ENCODE results near the gene MUC12. TPM values are rescaled to one million over a fixed set of nuclear protein-coding genes. Genes with fewer than 3 reads are reported as not detected.
"Not testable (repeated sequence)": the region's sequence is repeated elsewhere in the genome, so short reads cannot be mapped to it uniquely, and the experiment has no call there.

Gene MUC12
- total RNA-seq, 1 experiment from 2014 or later, result 0.64 TPM

GRCh38 chr7:101060992-101061391 is 91.6 kb downstream of the MUC12 start:
- DNase-seq (ENCODE audit: low read depth, low spot score), result no peak
- H4K20me1 ChIP-seq (ENCODE audit: insufficient read depth), result no peaks in the 10 kb centered on the region
- no peak for ATAC-seq
- H3K27me3 ChIP-seq (ENCODE audit: insufficient read depth, low read length), result peaks cover 15% of the 10 kb centered on the region
- H3K36me3 ChIP-seq (ENCODE audit: control insufficient read depth in 1 of 2, insufficient read depth in 2 of 2, low read length in 2 of 2), result no peaks in the 10 kb centered on the region
- no peaks in the 10 kb centered on the region for H3K9me3 ChIP-seq (ENCODE audit: control insufficient read depth in 1 of 2, insufficient read depth in 1 of 2, low read depth in 1 of 2, low read length in 2 of 2)
- POLR2A ChIA-PET, result no interaction called here
- no peak overlapping the region for H3K4me2 ChIP-seq (ENCODE audit: low read length)
- H2AFZ ChIP-seq (ENCODE audit: low read depth, low read length, poor library complexity, severe bottlenecking), result no peak overlapping the region
- intact Hi-C loops (cut with micrococcal nuclease), result no loop called here
- CTCF ChIA-PET, result no interaction called here
- H3K27ac ChIP-seq (ENCODE audit: low read depth, low read length), result no peak overlapping the region
- TF ChIP-seq FOSL1 (IDR thresholded peaks at IDR 0.05; ENCODE audit: low read depth), result no peak
- no peak for TF ChIP-seq RAD21 (IDR thresholded peaks at IDR 0.05; ENCODE audit: low read depth)
- no peak for TF ChIP-seq YY1 (IDR thresholded peaks at IDR 0.05; ENCODE audit: extremely low read depth, insufficient replicate concordance, low read depth, low read length)
- no peak for TF ChIP-seq SRF (IDR thresholded peaks at IDR 0.05; ENCODE audit: low read depth)
- TF ChIP-seq, protein P1, sequence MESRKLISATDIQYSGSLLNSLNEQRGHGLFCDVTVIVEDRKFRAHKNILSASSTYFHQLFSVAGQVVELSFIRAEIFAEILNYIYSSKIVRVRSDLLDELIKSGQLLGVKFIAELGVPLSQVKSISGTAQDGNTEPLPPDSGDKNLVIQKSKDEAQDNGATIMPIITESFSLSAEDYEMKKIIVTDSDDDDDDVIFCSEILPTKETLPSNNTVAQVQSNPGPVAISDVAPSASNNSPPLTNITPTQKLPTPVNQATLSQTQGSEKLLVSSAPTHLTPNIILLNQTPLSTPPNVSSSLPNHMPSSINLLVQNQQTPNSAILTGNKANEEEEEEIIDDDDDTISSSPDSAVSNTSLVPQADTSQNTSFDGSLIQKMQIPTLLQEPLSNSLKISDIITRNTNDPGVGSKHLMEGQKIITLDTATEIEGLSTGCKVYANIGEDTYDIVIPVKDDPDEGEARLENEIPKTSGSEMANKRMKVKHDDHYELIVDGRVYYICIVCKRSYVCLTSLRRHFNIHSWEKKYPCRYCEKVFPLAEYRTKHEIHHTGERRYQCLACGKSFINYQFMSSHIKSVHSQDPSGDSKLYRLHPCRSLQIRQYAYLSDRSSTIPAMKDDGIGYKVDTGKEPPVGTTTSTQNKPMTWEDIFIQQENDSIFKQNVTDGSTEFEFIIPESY (IDR thresholded peaks at IDR 0.05; ENCODE audit: extremely low read depth, insufficient replicate concordance, low read length), result no peak
- no peak for TF ChIP-seq JUND (IDR thresholded peaks at IDR 0.05)
- no peak for TF ChIP-seq SIN3A (IDR thresholded peaks at IDR 0.05; ENCODE audit: low read depth)
- no peak for TF ChIP-seq ELF1 (IDR thresholded peaks at IDR 0.05; ENCODE audit: borderline replicate concordance, low read depth)
- TF ChIP-seq, protein P2, sequence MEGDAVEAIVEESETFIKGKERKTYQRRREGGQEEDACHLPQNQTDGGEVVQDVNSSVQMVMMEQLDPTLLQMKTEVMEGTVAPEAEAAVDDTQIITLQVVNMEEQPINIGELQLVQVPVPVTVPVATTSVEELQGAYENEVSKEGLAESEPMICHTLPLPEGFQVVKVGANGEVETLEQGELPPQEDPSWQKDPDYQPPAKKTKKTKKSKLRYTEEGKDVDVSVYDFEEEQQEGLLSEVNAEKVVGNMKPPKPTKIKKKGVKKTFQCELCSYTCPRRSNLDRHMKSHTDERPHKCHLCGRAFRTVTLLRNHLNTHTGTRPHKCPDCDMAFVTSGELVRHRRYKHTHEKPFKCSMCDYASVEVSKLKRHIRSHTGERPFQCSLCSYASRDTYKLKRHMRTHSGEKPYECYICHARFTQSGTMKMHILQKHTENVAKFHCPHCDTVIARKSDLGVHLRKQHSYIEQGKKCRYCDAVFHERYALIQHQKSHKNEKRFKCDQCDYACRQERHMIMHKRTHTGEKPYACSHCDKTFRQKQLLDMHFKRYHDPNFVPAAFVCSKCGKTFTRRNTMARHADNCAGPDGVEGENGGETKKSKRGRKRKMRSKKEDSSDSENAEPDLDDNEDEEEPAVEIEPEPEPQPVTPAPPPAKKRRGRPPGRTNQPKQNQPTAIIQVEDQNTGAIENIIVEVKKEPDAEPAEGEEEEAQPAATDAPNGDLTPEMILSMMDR (IDR thresholded peaks at IDR 0.05 in 2 of 3, conservative IDR thresholded peaks at IDR 0.05 in 1 of 3; ENCODE audit: borderline replicate concordance in 1 of 3, insufficient read depth in 1 of 3, low read depth in 2 of 3, low read length in 2 of 3), result no peak
- no TSS peak for BruUV-seq (replicated peaks)
- no peak overlapping the region for H3K9ac ChIP-seq (ENCODE audit: low read length)
- H3K9me2 ChIP-seq (ENCODE audit: insufficient read depth), result no peaks in the 10 kb centered on the region
- H3K4me1 ChIP-seq (ENCODE audit: control insufficient read depth in 1 of 2, insufficient read depth in 2 of 2, low read length in 2 of 2), result no peaks in the 10 kb centered on the region; a peak in 1 of 4 replicates
- H3K79me2 ChIP-seq (ENCODE audit: insufficient read depth, low read length), result no peaks in the 10 kb centered on the region
- RAD21 ChIA-PET (ENCODE audit: low non-redundant PET in 1 of 2, low total read pairs in 2 of 2, uncharacterized antibody in 2 of 2, unreplicated experiment in 2 of 2), result no interaction called here
- no peak overlapping the region for H3K4me3 ChIP-seq (replicated peaks in 1 of 2; ENCODE audit: low read depth in 1 of 2, low read length in 2 of 2)

DNA sequence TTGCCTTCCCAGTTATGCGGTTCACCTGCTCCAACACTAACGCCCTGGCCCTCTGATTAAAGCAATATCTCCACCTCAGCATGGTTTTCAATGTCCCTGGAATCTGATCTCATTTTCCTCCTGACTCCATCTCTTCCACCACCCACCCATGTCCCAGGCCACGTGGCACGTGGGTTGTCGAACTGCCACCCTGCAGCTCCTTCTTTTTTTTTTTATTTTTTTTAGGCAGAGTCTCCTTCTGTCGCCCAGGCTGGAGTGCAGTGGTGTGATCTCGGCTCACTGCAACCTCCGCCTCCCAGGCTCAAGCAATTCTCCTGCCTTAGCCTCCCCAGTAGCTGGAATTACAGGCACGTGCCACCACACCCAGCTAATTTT is 94.8 kb downstream of the MUC12 start:
- CTCF ChIA-PET, result interaction anchor here (1.5 kb wide), 1 partner anchor 13 kb away, joined by 3 read pairs; no protein-coding TSS in a partner anchor
- RAD21 ChIA-PET (ENCODE audit: low non-redundant PET in 1 of 2, low total read pairs in 2 of 2, uncharacterized antibody in 2 of 2, unreplicated experiment in 2 of 2); H3K9me3 ChIP-seq (ENCODE audit: control insufficient read depth in 1 of 2, insufficient read depth in 1 of 2, low read depth in 1 of 2, low read length in 2 of 2); H3K27ac ChIP-seq (ENCODE audit: low read depth, low read length); H3K4me3 ChIP-seq (replicated peaks in 1 of 2; ENCODE audit: low read depth in 1 of 2, low read length in 2 of 2); H4K20me1 ChIP-seq (ENCODE audit: insufficient read depth); H3K9ac ChIP-seq (ENCODE audit: low read length); H3K79me2 ChIP-seq (ENCODE audit: insufficient read depth, low read length); intact Hi-C loops (cut with micrococcal nuclease); ATAC-seq; H3K4me2 ChIP-seq (ENCODE audit: low read length); H3K4me1 ChIP-seq (ENCODE audit: control insufficient read depth in 1 of 2, insufficient read depth in 2 of 2, low read length in 2 of 2); BruUV-seq (replicated peaks); DNase-seq (ENCODE audit: low read depth, low spot score); H3K27me3 ChIP-seq (ENCODE audit: insufficient read depth, low read length); H3K9me2 ChIP-seq (ENCODE audit: insufficient read depth); POLR2A ChIA-PET; H2AFZ ChIP-seq (ENCODE audit: low read depth, low read length, poor library complexity, severe bottlenecking); H3K36me3 ChIP-seq (ENCODE audit: control insufficient read depth in 1 of 2, insufficient read depth in 2 of 2, low read length in 2 of 2): not testable (repeated sequence)

DNA sequence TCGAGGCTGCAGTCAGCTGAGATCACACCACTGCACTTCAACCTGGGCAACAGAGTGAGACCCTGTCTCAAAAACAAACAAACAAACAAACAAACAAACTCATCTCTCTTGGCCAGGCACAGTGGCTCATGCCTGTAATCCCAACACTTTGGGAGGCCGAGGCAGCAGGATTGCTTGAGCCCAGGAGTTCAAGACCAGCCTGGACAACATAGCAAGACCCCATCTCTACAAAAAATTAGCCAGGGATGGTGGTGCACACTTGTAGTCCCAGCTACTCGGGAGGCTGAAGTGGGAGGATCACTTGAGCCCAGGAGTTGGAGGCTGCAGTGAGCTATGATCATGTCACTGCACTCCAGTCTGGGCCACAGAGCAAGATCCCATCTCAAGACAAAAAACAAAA is 95.8 kb downstream of the MUC12 start:
- H2AFZ ChIP-seq (ENCODE audit: low read depth, low read length, poor library complexity, severe bottlenecking); POLR2A ChIA-PET; H3K4me2 ChIP-seq (ENCODE audit: low read length); H3K79me2 ChIP-seq (ENCODE audit: insufficient read depth, low read length); intact Hi-C loops (cut with micrococcal nuclease); H3K9ac ChIP-seq (ENCODE audit: low read length); H3K9me2 ChIP-seq (ENCODE audit: insufficient read depth); H3K27me3 ChIP-seq (ENCODE audit: insufficient read depth, low read length); RAD21 ChIA-PET (ENCODE audit: low non-redundant PET in 1 of 2, low total read pairs in 2 of 2, uncharacterized antibody in 2 of 2, unreplicated experiment in 2 of 2); BruUV-seq (replicated peaks); H3K27ac ChIP-seq (ENCODE audit: low read depth, low read length); ATAC-seq; H3K36me3 ChIP-seq (ENCODE audit: control insufficient read depth in 1 of 2, insufficient read depth in 2 of 2, low read length in 2 of 2); DNase-seq (ENCODE audit: low read depth, low spot score); H3K9me3 ChIP-seq (ENCODE audit: control insufficient read depth in 1 of 2, insufficient read depth in 1 of 2, low read depth in 1 of 2, low read length in 2 of 2); H3K4me3 ChIP-seq (replicated peaks in 1 of 2; ENCODE audit: low read depth in 1 of 2, low read length in 2 of 2); H3K4me1 ChIP-seq (ENCODE audit: control insufficient read depth in 1 of 2, insufficient read depth in 2 of 2, low read length in 2 of 2); H4K20me1 ChIP-seq (ENCODE audit: insufficient read depth): not testable (repeated sequence)
- CTCF ChIA-PET, result interaction anchor here (1.5 kb wide), 1 partner anchor 12 kb away, joined by 3 read pairs; no protein-coding TSS in a partner anchor

Data from HCT116 (cell line).